K562 (cell line): ENCODE data around the gene PON1. TPM values are rescaled to one million over a fixed set of nuclear protein-coding genes. Genes with fewer than 3 reads are reported as not detected.

ENCODE experiments used
- ATAC-seq: fragments of 200-7000 bp; cut with Tn5 transposase; 3 replicates; pipeline ENCODE4 v1.9.1; 2020; ENCODE audit warnings: moderate library complexity
- Bru-seq: library from RNA; stranded (reverse); fragments of 400-500 nt; gene quantifications from one replicate; lab custom pipeline; 2021; lab: Mats Ljungman, UMichigan
- BruChase-seq, 2 experiments: library from RNA; stranded (reverse); fragments of 400-500 nt; gene quantifications; one replicate each; lab custom pipeline; 2021; lab: Mats Ljungman, UMichigan
- BruUV-seq: library from RNA; stranded (reverse); fragments of 400-500 nt; replicated peaks from 2 replicates; lab custom pipeline; 2021; lab: Mats Ljungman, UMichigan
- CTCF ChIA-PET: fragments of 300-600 bp; formaldehyde crosslinking; extraction: SDS; loops from one replicate; lab custom pipeline; 2021; ENCODE audit warnings: low intra/inter-chr PET ratio; lab: Yijun Ruan, JAX
- POLR2A ChIA-PET: fragments of 300-600, 350-650 bp; sonication (Branson Sonifier 250); formaldehyde crosslinking; extraction: SDS; loops from one replicate; lab custom pipeline; 2021; ENCODE audit warnings: antibody characterized with exemption, inconsistent platforms; lab: Yijun Ruan, JAX
- DNase-seq, 4 experiments: peaks; one replicate each; pipeline versions ENCODE4 v3.0.0 to v3.0.0-alpha.2; 2011 to 2018; ENCODE audit warnings: low spot score in 3 of 4, mixed read lengths in 3 of 4; ENCODE audit errors: extremely low read depth in 1 of 4
- FAIRE-seq: peaks from 2 replicates; lab custom pipeline; 2011; peaks lifted over from hg19 to GRCh38; lab: Jason Lieb, UNC
- H2AFZ ChIP-seq: 2 replicates; pipeline ENCODE4 v1.6.0; 2011; ENCODE audit warnings: low read depth, low read length, control low read depth, inconsistent platforms
- H3K27ac ChIP-seq: fragments of 200-600 bp; 3 replicates; pipeline ENCODE4 v1.8.0; 2011; ENCODE audit warnings: low read depth, mild to moderate bottlenecking, control low read depth, inconsistent platforms, low read length, moderate library complexity, mixed read lengths; ENCODE audit errors: extremely low read depth
- H3K27me3 ChIP-seq, 2 experiments: fragments of 300-600 bp in 1 of 2; 2 replicates in 1 of 2; 3 replicates in 1 of 2; pipeline versions ENCODE4 v1.6.0 to v1.8.0; 2011; ENCODE audit warnings: inconsistent platforms in 2 of 2, low read length in 2 of 2, mild to moderate bottlenecking in 1 of 2, mixed read lengths in 1 of 2, moderate library complexity in 1 of 2; ENCODE audit not compliant: control insufficient read depth in 2 of 2, insufficient read depth in 2 of 2
- H3K36me3 ChIP-seq: fragments of 300-600 bp; 3 replicates; pipeline ENCODE4 v1.8.0; 2011; ENCODE audit warnings: mild to moderate bottlenecking, low read length, inconsistent platforms; ENCODE audit not compliant: control insufficient read depth, insufficient read depth
- H3K4me1 ChIP-seq, 2 experiments: fragments of 200-600 bp in 1 of 2; replicated peaks in 1 of 2; 2 replicates in 1 of 2; 3 replicates in 1 of 2; pipeline versions ENCODE4 v1.5.1 to v1.8.0; 2011; ENCODE audit warnings: inconsistent platforms in 2 of 2, low read length in 2 of 2, mild to moderate bottlenecking in 1 of 2, mixed read lengths in 1 of 2, moderate library complexity in 1 of 2; ENCODE audit not compliant: control insufficient read depth in 2 of 2, insufficient read depth in 2 of 2
- H3K4me2 ChIP-seq: 2 replicates; pipeline ENCODE4 v1.6.1; 2011; ENCODE audit warnings: low read length, control low read depth, inconsistent platforms, mixed read lengths; ENCODE audit not compliant: insufficient read depth
- H3K4me3 ChIP-seq: fragments of 200-600 bp; sonication (generic), shearing (Covaris generic); 2 replicates; pipeline ENCODE4 v1.5.1; 2016; ENCODE audit warnings: control low read depth, inconsistent platforms
- H3K79me2 ChIP-seq: fragments of 200-600 bp; 3 replicates; pipeline ENCODE4 v1.8.0; 2011; ENCODE audit warnings: low read length, inconsistent platforms; ENCODE audit not compliant: control insufficient read depth, insufficient read depth
- H3K9ac ChIP-seq, 2 experiments: 2 replicates each; pipeline versions ENCODE4 v1.6.0 to v1.6.1; 2011; ENCODE audit warnings: low read depth in 2 of 2, low read length in 2 of 2, control low read depth in 1 of 2, inconsistent platforms in 1 of 2, mild to moderate bottlenecking in 1 of 2, mixed read lengths in 1 of 2; ENCODE audit not compliant: insufficient read depth in 1 of 2
- H3K9me1 ChIP-seq: one replicate; pipeline ENCODE4 v1.6.0; 2011; ENCODE audit warnings: inconsistent platforms, mild to moderate bottlenecking, low read length, moderate library complexity; ENCODE audit not compliant: control insufficient read depth, insufficient read depth
- H3K9me3 ChIP-seq: replicated peaks from 2 replicates; pipeline ENCODE4 v1.5.1; 2011; ENCODE audit warnings: low read depth, low read length, inconsistent platforms; ENCODE audit not compliant: control insufficient read depth, insufficient read depth
- H4K20me1 ChIP-seq: replicated peaks from 2 replicates; pipeline ENCODE4 v1.6.1; 2011; ENCODE audit warnings: low read length, inconsistent platforms, mixed read lengths; ENCODE audit not compliant: control insufficient read depth, insufficient read depth
- ARHGAP35 ChIP-seq: fragments of 450-650 bp; IDR thresholded peaks from 2 replicates; pipeline ENCODE4 v1.6.1; 2018; ENCODE audit not compliant: partially characterized antibody
- CHD2 ChIP-seq: IDR thresholded peaks from 2 replicates; pipeline ENCODE4 v1.6.1; 2011; ENCODE audit warnings: low read depth, low read length
- E2F3 ChIP-seq: fragments of 250-450 bp; sonication (Bioruptor Pico); IDR thresholded peaks from 2 replicates; pipeline ENCODE4 v1.4.0; 2020; ENCODE audit warnings: mild to moderate bottlenecking
- HDAC1 ChIP-seq, 2 experiments: fragments of 450-650 bp; IDR thresholded peaks; 2 replicates each; pipeline ENCODE4 v1.6.1; 2016 to 2017; ENCODE audit warnings: inconsistent platforms in 1 of 2, mild to moderate bottlenecking in 1 of 2, moderate library complexity in 1 of 2
- IRF2 ChIP-seq: sonication (generic); formaldehyde crosslinking; IDR thresholded peaks from 2 replicates; pipeline ENCODE4 v1.8.1; 2022; ENCODE audit warnings: mild to moderate bottlenecking, missing genetic modification reagents
- JUNB ChIP-seq: fragments of 450-650 bp; formaldehyde crosslinking; conservative IDR thresholded peaks from 2 replicates; pipeline ENCODE4 v1.4.0; 2020; ENCODE audit warnings: mild to moderate bottlenecking
- LCOR ChIP-seq: sonication (generic); formaldehyde crosslinking; IDR thresholded peaks from 2 replicates; pipeline ENCODE4 v1.8.0; 2022; ENCODE audit warnings: mild to moderate bottlenecking, missing genetic modification reagents
- NELFE ChIP-seq: IDR thresholded peaks from 2 replicates; pipeline ENCODE4 v1.6.1; 2011; ENCODE audit warnings: mild to moderate bottlenecking; ENCODE audit not compliant: insufficient read depth, insufficient read length
- NFE2L1 ChIP-seq: fragments of 450-650 bp; IDR thresholded peaks from 2 replicates; pipeline ENCODE4 v1.6.1; 2016; ENCODE audit warnings: missing genetic modification characterization, low read depth, mild to moderate bottlenecking, missing compliant biosample characterization, moderate library complexity, borderline replicate concordance
- NFRKB ChIP-seq: fragments of 450-650 bp; IDR thresholded peaks from 2 replicates; pipeline ENCODE4 v1.6.1; 2016; ENCODE audit warnings: low read depth
- ZFP1 ChIP-seq: fragments of 450-650 bp; formaldehyde crosslinking; IDR thresholded peaks from 2 replicates; pipeline ENCODE4 v1.4.0; 2020; ENCODE audit warnings: mild to moderate bottlenecking, mixed read lengths
- WGBS: fragments of 100-300 bp; shearing (Covaris generic); methylation state at CpG from one replicate; pipeline ENCODE4 v1.1.6; 2016; ENCODE audit warnings: low coverage, mixed read lengths; ENCODE audit not compliant: insufficient coverage; ENCODE audit errors: missing lambda C conversion rate; 5-methylcytosine and 5-hydroxymethylcytosine counted together
- in situ Hi-C: fragments of 300-500 bp; cut with MboI; formaldehyde crosslinking; loops from 4 replicates; pipeline ENCODE4 v1.15.0; 2018; ENCODE audit warnings: inconsistent platforms, mixed read lengths
- intact Hi-C: fragments of 100-400 bp; cut with micrococcal nuclease; formaldehyde crosslinking; loops from 2 replicates; pipeline ENCODE4 v1.14.2; 2022
- long read RNA-seq, 3 experiments: library from polyadenylated mRNA in 2 of 3; library from RNA in 1 of 3; unstranded in 2 of 3; stranded (forward) in 1 of 3; transcript quantifications; one replicate each; pipeline ENCODE4 v2.0.0, GENCODE V29; 2019 to 2022
- polyA minus RNA-seq, 3 experiments: library from RNA; depleted of rRNA, polyadenylated mRNA; stranded (reverse); fragments of >200 nt; gene quantifications; 2 replicates each; pipeline ENCODE4 v1.2.3, GENCODE V29; 2011
- polyA plus RNA-seq, 8 experiments: library from polyadenylated mRNA; depleted of rRNA in 4 of 8; stranded (reverse) in 5 of 8; unstranded in 3 of 8; fragments of >200 nt; fragmentation: Nextera tagmentation in 2 of 8; fragmentation: Illumina TruSeq in 1 of 8; extraction: Ambion mirVana in 2 of 8; extraction: Trizol in 1 of 8; gene quantifications; 2 replicates each; pipeline versions ENCODE4 v1.2.1 to v1.2.3, GENCODE V29; 2011 to 2014; ENCODE audit warnings: inconsistent platforms in 1 of 8, missing spikeins in 1 of 8
- total RNA-seq, 7 experiments: library from RNA; depleted of rRNA in 6 of 7; stranded (reverse); fragments of >200 nt in 6 of 7; fragmentation: Illumina TruSeq in 2 of 7; extraction: Trizol in 2 of 7; gene quantifications; 2 replicates each; pipeline versions ENCODE4 v1.2.1 to v1.2.3, GENCODE V29; 2011 to 2021; ENCODE audit warnings: low replicate concordance in 1 of 7
- TF ChIP-seq, protein P1 (sequence below): IDR thresholded peaks from 2 replicates; pipeline ENCODE4 v1.6.1; 2016; ENCODE audit warnings: missing genetic modification characterization, missing compliant biosample characterization

Gene PON1
- total RNA-seq (2011; cell fraction: chromatin; rRNA removed; ENCODE audit: low replicate concordance), result not detected in 2 replicates
- not detected in 2 replicates for total RNA-seq (2011; cell fraction: nucleolus; rRNA removed)
- total RNA-seq (2011; cell fraction: nucleoplasm; rRNA removed), result not detected in 2 replicates
- not detected in 2 replicates for total RNA-seq (2014; rRNA removed)
- not detected in 2 replicates for total RNA-seq (2014; rRNA removed; fragmentation: Illumina TruSeq; extraction: Trizol)
- total RNA-seq (2015; rRNA removed; fragmentation: Illumina TruSeq; extraction: Trizol), result not detected in 2 replicates
- not detected in 2 replicates for total RNA-seq (2021)
- not detected in 2 replicates for polyA plus RNA-seq (2011; rRNA removed)
- not detected in 2 replicates for polyA plus RNA-seq (2011; cell fraction: cytosol; rRNA removed)
- polyA plus RNA-seq (2011; cell fraction: nucleus; rRNA removed), result not detected in 2 replicates
- polyA plus RNA-seq (2012), result not detected in 2 replicates
- not detected in 2 replicates for polyA plus RNA-seq (2014; fragmentation: Illumina TruSeq; extraction: Trizol)
- not detected for polyA plus RNA-seq (2014; fragmentation: Nextera tagmentation; extraction: Ambion mirVana)
- not detected in 2 replicates for polyA plus RNA-seq (2014; rRNA removed)
- not detected in 2 replicates for polyA minus RNA-seq (2011; rRNA and poly(A)+ RNA removed)
- polyA minus RNA-seq (2011; cell fraction: cytosol; rRNA and poly(A)+ RNA removed), result not detected in 2 replicates
- not detected in 2 replicates for polyA minus RNA-seq (2011; cell fraction: nucleus; rRNA and poly(A)+ RNA removed)
- not detected for Bru-seq, nascent RNA
- percentile 4 among the genes with signal in this experiment for BruChase-seq, experiment 1, labeled RNA remaining after a 2-hour chase
- percentile 7 among the genes with signal in this experiment for BruChase-seq, experiment 2, labeled RNA remaining after a 6-hour chase
- long read RNA-seq, experiment 1, result 0 reads
- long read RNA-seq, experiment 2, result 0 reads
- long read RNA-seq, experiment 3, result 0 reads

DNA sequence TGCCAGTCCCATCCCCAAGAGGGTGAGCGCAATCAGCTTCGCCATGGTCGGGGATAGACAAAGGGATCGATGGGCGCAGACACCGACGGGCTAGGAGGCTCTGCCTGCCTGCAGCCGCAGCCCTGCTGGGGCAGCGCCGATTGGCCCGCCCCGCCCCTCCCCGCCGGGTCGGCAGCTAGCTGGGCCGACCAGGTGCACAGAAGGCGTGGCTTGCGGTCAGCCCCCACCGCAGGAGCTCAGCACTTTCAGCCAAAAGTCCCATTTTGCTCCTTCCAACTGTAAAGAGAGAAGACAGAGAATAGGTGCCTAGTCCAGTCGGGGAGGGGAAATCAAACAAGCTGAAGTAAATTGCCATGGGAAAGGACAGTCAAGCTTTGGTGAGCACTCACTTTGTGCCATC is at the start of gene PON1:
TSS of gene PON1 (minus strand) at position 102 of the 400 bp plus-strand sequence. CDS start at position 45, 57 bp downstream.
- Histone ChIP-seq H3K9ac (no peak within 1 kb of the TSS), H3K9me1 (no peaks in the 10 kb centered on the region), H3K27me3 (peaks cover 0 to 7% of the 10 kb centered on the region in 2 experiments; a peak in 1 of 5 replicates), H3K9me3 (no peaks in the 10 kb centered on the region), H3K4me3 (no peak within 1 kb of the TSS), H3K79me2 (no peaks in the 10 kb centered on the region), H2AFZ (no peak within 1 kb of the TSS), H3K36me3 (no peaks in the 10 kb centered on the region), H3K4me2 (no peak within 1 kb of the TSS), H4K20me1 (no peaks in the 10 kb centered on the region), H3K27ac (no peak within 1 kb of the TSS), H3K4me1 (no peaks in the 10 kb centered on the region; a peak in 1 of 5 replicates)
- DNase-seq, result peak in 3 of 4 experiments; percentile 4 to 30 (median 13)
- no peak for FAIRE-seq
- POLR2A ChIA-PET, result no interaction called here
- BruUV-seq, result no TSS peak
- no peak for TF ChIP-seq ZFP1 (CRISPR knock-in tag)
- no peak for TF ChIP-seq ARHGAP35
- TF ChIP-seq NELFE, result no peak
- TF ChIP-seq E2F3 (CRISPR knock-in tag), result no peak
- TF ChIP-seq NFE2L1 (tag), result no peak
- TF ChIP-seq CHD2, result no peak
- TF ChIP-seq IRF2 (CRISPR knock-in tag), result no peak
- no peak for TF ChIP-seq NFRKB
- TF ChIP-seq LCOR (CRISPR knock-in tag), result no peak
- TF ChIP-seq HDAC1 (IDR thresholded peaks at IDR 0.05), result no peak
- TF ChIP-seq JUNB (CRISPR knock-in tag), result no peak
- TF ChIP-seq, protein P1, sequence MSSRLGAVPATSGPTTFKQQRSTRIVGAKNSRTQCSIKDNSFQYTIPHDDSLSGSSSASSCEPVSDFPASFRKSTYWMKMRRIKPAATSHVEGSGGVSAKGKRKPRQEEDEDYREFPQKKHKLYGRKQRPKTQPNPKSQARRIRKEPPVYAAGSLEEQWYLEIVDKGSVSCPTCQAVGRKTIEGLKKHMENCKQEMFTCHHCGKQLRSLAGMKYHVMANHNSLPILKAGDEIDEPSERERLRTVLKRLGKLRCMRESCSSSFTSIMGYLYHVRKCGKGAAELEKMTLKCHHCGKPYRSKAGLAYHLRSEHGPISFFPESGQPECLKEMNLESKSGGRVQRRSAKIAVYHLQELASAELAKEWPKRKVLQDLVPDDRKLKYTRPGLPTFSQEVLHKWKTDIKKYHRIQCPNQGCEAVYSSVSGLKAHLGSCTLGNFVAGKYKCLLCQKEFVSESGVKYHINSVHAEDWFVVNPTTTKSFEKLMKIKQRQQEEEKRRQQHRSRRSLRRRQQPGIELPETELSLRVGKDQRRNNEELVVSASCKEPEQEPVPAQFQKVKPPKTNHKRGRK (tag), result no peak
- WGBS, result 0% methylated on average over 16 of the region's 20 CpGs
- peak; percentile 74 for ATAC-seq
- in situ Hi-C loops (no loop called here), intact Hi-C loops (no loop called here)
- CTCF ChIA-PET, result no interaction called here
